Activated CD8-positive, alpha-beta memory T cell treated with anti-CD3 and anti-CD28 coated beads, Interleukin-2, amount 10 ng/mL, durations not matched to agents 7 days and 5 days (primary cell): ENCODE data around the gene IFT57. TPM values are rescaled to one million over a fixed set of nuclear protein-coding genes. Genes with fewer than 3 reads are reported as not detected.

Source experiments
- total RNA-seq, 2 experiments: library from RNA; stranded (reverse); gene quantifications; one replicate each; pipeline ENCODE4 v1.2.3, GENCODE V29; 2021

The IFT57 gene
- total RNA-seq, 2 experiments from 2014 or later, result 18.5 to 25.1 TPM

Other genes starting within 250 kb of the IFT57 start
- gene CD47, start 131.4 kb downstream of the IFT57 start, total RNA-seq, result 100 to 1,000 TPM; 111 to 133 TPM
- 1 to 10 TPM; 5.2 to 9.4 TPM for gene HHLA2, start 74.1 kb upstream of the IFT57 start, total RNA-seq